ENCODE data around the gene KRTCAP2.
A peak's percentile ranks its signal among the peaks of the same experiment; 100 is the strongest.
"Not testable (repeated sequence)": the region's sequence is repeated elsewhere in the genome, so short reads cannot be mapped to it uniquely, and the experiment has no call there.

KRTCAP2 gene

GRCh38 chr1:155181371-155182051 lies 8.4 kb upstream of the KRTCAP2 start:
- no peak for DNase-seq

- no peak for DNase-seq
Observed at GRCh38 chr1:155179112-155180031, 6.3 kb upstream of the KRTCAP2 start.

GRCh38 chr1:155178441-155179111 lies 5.5 kb upstream of the KRTCAP2 start:
- DNase-seq = no peak

GRCh38 chr1:155177918-155178281 lies 4.8 kb upstream of the KRTCAP2 start:
- DNase-seq = no peak

GRCh38 chr1:155177192-155177917 lies 4.3 kb upstream of the KRTCAP2 start:
- DNase-seq = no peak

GRCh38 chr1:155176544-155177071 lies 3.5 kb upstream of the KRTCAP2 start:
- peak; percentile 87 for DNase-seq

GRCh38 chr1:155175927-155176371 lies 2.8 kb upstream of the KRTCAP2 start:
- no peak for DNase-seq

GRCh38 chr1:155175281-155175926 lies 2.3 kb upstream of the KRTCAP2 start:
- DNase-seq = no peak

GRCh38 chr1:155174324-155175280 lies 1.5 kb upstream of the KRTCAP2 start:
- peak; percentile 53 for DNase-seq

GRCh38 chr1:155173478-155174323 lies 597 bp upstream of the KRTCAP2 start, which contains the start of gene TRIM46:
Gene TRIM46, plus strand, starts transcription at chr1:155173849. Its CDS starts 118 bp downstream, at chr1:155173967.
- DNase-seq = peak; percentile 58

- no peak for DNase-seq
Observed at GRCh38 chr1:155171836-155172731, 1.0 kb downstream of the KRTCAP2 start.

GRCh38 chr1:155170806-155171205 lies 2.3 kb downstream of the KRTCAP2 start:
- no peak for DNase-seq

GRCh38 chr1:155170101-155170785 lies 2.9 kb downstream of the KRTCAP2 start:
- DNase-seq = no peak

- DNase-seq = no peak
Observed at GRCh38 chr1:155169541-155169940, 3.6 kb downstream of the KRTCAP2 start.

GRCh38 chr1:155168456-155169210 lies 4.5 kb downstream of the KRTCAP2 start:
- no peak for DNase-seq

GRCh38 chr1:155168105-155168445 lies 5.0 kb downstream of the KRTCAP2 start:
- not testable (repeated sequence) for DNase-seq
